GM12878 (cell line): ENCODE measurements around the gene DHRS7C.

ENCODE experiments used
- CEBPB ChIP-seq, 2 experiments: fragments of 150-350 bp in 1 of 2; IDR thresholded peaks; 2 replicates each; pipeline ENCODE4 v1.6.1; 2012 to 2014; ENCODE audit warnings: low read depth in 2 of 2, low read length in 2 of 2, borderline replicate concordance in 1 of 2, inconsistent platforms in 1 of 2
- CHD4 ChIP-seq: fragments of 200-600 bp; sonication (generic); IDR thresholded peaks from 2 replicates; pipeline ENCODE4 v1.6.1; 2016; ENCODE audit warnings: mild to moderate bottlenecking
- EP300 ChIP-seq, 2 experiments: fragments of 150-350 bp in 1 of 2; IDR thresholded peaks; 2 replicates each; pipeline ENCODE4 v1.6.1; 2011 to 2012; ENCODE audit warnings: low read depth in 2 of 2, low read length in 2 of 2, borderline replicate concordance in 1 of 2, improper control_type of control experiment in 1 of 2, inconsistent platforms in 1 of 2; ENCODE audit not compliant: control insufficient read depth in 1 of 2
- KDM1A ChIP-seq: fragments of 200-600 bp; sonication (generic); IDR thresholded peaks from 2 replicates; pipeline ENCODE4 v1.6.1; 2016; ENCODE audit warnings: borderline replicate concordance
- POLR2A ChIP-seq: IDR thresholded peaks from 2 replicates; pipeline ENCODE4 v1.6.1; 2011; ENCODE audit warnings: low read depth, mild to moderate bottlenecking, low read length
- POLR2AphosphoS5 ChIP-seq: IDR thresholded peaks from 2 replicates; pipeline ENCODE4 v1.6.1; 2011; ENCODE audit warnings: mild to moderate bottlenecking, low read length, inconsistent platforms
- TAF1 ChIP-seq: IDR thresholded peaks from 2 replicates; pipeline ENCODE4 v1.6.1; 2011; ENCODE audit warnings: mild to moderate bottlenecking, low read depth, low read length, borderline replicate concordance
- TF ChIP-seq, protein P1 (sequence below): IDR thresholded peaks from 2 replicates; pipeline ENCODE4 v1.6.1; 2012; ENCODE audit warnings: low read length, inconsistent platforms
- TF ChIP-seq, protein P2 (sequence below): fragments of 450-650 bp; IDR thresholded peaks from 2 replicates; pipeline ENCODE4 v1.6.1; 2016; ENCODE audit warnings: mild to moderate bottlenecking
- TF ChIP-seq, protein P3 (sequence below), 3 experiments: IDR thresholded peaks in 2 of 3; conservative IDR thresholded peaks in 1 of 3; 2 replicates each; pipeline ENCODE4 v1.5.1; 2011; ENCODE audit warnings: low read depth in 3 of 3, low read length in 3 of 3, mild to moderate bottlenecking in 3 of 3, control low read depth in 2 of 3, moderate library complexity in 2 of 3, inconsistent platforms in 1 of 3, mixed read lengths in 1 of 3; ENCODE audit not compliant: control insufficient read depth in 2 of 3, insufficient read depth in 1 of 3; ENCODE audit errors: extremely low read depth in 1 of 3
- TF ChIP-seq, protein P4 (sequence below): IDR thresholded peaks from 2 replicates; pipeline ENCODE4 v1.6.1; 2012; ENCODE audit warnings: low read depth, low read length, improper control_type of control experiment
- TF ChIP-seq, protein P5 (sequence below): IDR thresholded peaks from 2 replicates; pipeline ENCODE4 v1.6.1; 2011; ENCODE audit warnings: low read depth, mild to moderate bottlenecking, low read length, moderate library complexity, borderline replicate concordance; ENCODE audit errors: extremely low read depth

DNA sequence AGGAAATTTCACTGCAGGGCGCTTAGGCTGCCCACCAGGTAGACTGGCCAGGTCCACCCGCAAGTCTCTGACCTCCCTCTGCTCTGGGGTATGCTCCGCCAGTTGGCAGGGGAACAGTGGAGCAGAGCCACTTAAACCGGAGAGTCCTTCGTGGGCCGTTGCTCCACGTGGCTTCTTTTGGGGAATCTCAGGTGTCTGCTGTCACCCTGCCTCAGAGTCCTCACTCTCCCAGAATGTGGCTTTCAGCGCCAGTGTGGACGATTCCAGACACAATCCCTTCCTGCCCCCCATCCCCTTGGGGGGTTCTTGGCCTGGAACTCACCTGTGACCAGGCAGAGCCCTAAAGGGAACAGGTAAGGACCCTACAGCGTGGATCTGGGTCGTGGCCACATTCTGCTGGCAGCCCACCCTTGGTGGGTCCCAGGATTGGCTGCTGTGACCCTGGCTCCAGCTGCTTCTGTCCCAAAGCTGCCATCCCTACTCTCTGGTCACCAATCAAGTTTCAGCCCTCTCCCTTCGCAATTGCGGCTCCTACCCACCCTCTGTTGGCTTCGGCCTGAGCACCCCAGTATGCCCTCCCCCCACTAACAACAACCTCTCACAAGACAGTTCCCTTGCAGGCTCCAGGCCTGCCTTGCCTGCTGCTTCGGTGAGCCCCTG, 22.2 kb downstream of the DHRS7C start:
- TF ChIP-seq CHD4 (no peak), POLR2AphosphoS5 (no peak), POLR2A (no peak), EP300 (IDR thresholded peaks at IDR 0.05; ENCODE audit: borderline replicate concordance in 1 of 2, control insufficient read depth in 1 of 2, low read depth in 2 of 2, low read length in 2 of 2) (no peak), TAF1 (no peak), CEBPB (IDR thresholded peaks at IDR 0.05; ENCODE audit: borderline replicate concordance in 1 of 2, low read depth in 2 of 2, low read length in 2 of 2) (no peak), KDM1A (no peak)
- TF ChIP-seq, protein P1, sequence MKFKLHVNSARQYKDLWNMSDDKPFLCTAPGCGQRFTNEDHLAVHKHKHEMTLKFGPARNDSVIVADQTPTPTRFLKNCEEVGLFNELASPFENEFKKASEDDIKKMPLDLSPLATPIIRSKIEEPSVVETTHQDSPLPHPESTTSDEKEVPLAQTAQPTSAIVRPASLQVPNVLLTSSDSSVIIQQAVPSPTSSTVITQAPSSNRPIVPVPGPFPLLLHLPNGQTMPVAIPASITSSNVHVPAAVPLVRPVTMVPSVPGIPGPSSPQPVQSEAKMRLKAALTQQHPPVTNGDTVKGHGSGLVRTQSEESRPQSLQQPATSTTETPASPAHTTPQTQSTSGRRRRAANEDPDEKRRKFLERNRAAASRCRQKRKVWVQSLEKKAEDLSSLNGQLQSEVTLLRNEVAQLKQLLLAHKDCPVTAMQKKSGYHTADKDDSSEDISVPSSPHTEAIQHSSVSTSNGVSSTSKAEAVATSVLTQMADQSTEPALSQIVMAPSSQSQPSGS: no peak
- TF ChIP-seq, protein P2, sequence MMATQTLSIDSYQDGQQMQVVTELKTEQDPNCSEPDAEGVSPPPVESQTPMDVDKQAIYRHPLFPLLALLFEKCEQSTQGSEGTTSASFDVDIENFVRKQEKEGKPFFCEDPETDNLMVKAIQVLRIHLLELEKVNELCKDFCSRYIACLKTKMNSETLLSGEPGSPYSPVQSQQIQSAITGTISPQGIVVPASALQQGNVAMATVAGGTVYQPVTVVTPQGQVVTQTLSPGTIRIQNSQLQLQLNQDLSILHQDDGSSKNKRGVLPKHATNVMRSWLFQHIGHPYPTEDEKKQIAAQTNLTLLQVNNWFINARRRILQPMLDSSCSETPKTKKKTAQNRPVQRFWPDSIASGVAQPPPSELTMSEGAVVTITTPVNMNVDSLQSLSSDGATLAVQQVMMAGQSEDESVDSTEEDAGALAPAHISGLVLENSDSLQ: no peak
- TF ChIP-seq, protein P3, sequence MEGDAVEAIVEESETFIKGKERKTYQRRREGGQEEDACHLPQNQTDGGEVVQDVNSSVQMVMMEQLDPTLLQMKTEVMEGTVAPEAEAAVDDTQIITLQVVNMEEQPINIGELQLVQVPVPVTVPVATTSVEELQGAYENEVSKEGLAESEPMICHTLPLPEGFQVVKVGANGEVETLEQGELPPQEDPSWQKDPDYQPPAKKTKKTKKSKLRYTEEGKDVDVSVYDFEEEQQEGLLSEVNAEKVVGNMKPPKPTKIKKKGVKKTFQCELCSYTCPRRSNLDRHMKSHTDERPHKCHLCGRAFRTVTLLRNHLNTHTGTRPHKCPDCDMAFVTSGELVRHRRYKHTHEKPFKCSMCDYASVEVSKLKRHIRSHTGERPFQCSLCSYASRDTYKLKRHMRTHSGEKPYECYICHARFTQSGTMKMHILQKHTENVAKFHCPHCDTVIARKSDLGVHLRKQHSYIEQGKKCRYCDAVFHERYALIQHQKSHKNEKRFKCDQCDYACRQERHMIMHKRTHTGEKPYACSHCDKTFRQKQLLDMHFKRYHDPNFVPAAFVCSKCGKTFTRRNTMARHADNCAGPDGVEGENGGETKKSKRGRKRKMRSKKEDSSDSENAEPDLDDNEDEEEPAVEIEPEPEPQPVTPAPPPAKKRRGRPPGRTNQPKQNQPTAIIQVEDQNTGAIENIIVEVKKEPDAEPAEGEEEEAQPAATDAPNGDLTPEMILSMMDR (IDR thresholded peaks at IDR 0.05 in 2 of 3, conservative IDR thresholded peaks at IDR 0.05 in 1 of 3; ENCODE audit: control insufficient read depth in 2 of 3, extremely low read depth in 1 of 3, insufficient read depth in 1 of 3, low read depth in 3 of 3, low read length in 3 of 3): no peak
- TF ChIP-seq, protein P4, sequence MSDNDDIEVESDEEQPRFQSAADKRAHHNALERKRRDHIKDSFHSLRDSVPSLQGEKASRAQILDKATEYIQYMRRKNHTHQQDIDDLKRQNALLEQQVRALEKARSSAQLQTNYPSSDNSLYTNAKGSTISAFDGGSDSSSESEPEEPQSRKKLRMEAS: no peak
- TF ChIP-seq, protein P5, sequence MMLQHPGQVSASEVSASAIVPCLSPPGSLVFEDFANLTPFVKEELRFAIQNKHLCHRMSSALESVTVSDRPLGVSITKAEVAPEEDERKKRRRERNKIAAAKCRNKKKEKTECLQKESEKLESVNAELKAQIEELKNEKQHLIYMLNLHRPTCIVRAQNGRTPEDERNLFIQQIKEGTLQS: no peak
